GM12892 (cell line): Measurements from ENCODE around the gene TBC1D22A.

Source experiments
- POLR2AphosphoS5 ChIP-seq: IDR thresholded peaks from 2 replicates; pipeline ENCODE4 v1.6.1; 2011; ENCODE audit warnings: low read depth, low read length, control low read depth
- TAF1 ChIP-seq: IDR thresholded peaks from 2 replicates; pipeline ENCODE4 v1.6.1; 2011; ENCODE audit warnings: low read depth, mild to moderate bottlenecking, control low read depth, low read length, borderline replicate concordance

DNA sequence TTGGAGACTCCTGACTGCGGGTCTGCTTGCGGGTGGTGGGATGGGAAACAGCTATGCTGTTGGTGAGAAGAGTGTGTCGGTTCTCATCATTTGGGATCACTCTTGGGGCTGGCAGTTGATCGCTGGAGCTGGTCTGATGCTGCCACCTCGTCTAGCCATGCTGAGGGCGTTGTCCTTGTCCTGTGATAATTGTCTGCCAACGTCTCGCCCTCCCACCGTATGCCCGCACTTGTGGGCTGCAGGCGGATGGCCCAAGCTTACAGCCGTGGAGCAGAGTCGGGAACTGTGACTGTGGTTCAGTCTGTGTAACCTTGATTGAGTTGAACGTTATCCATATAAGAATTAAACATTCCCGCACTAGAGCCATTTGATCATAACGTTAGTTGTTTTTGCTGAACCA is 204.4 kb downstream of the TBC1D22A start:
- TF ChIP-seq POLR2AphosphoS5 (no peak), TAF1 (no peak)
